HepG2 (cell line): ENCODE data around the gene NDUFA8. TPM values are rescaled to one million over a fixed set of nuclear protein-coding genes. Genes with fewer than 3 reads are reported as not detected.

ENCODE experiments used
- ELF3 ChIP-seq: IDR thresholded peaks from 2 replicates; pipeline ENCODE4 v1.6.1; 2016; ENCODE audit warnings: missing genetic modification reagents, missing compliant biosample characterization
- FOXA3 ChIP-seq: IDR thresholded peaks from 2 replicates; pipeline ENCODE4 v1.6.1; 2016; ENCODE audit warnings: missing genetic modification reagents, missing compliant biosample characterization
- GZF1 ChIP-seq: sonication (generic); formaldehyde crosslinking; IDR thresholded peaks from 2 replicates; pipeline ENCODE4 v1.5.1; 2020; ENCODE audit warnings: mild to moderate bottlenecking, missing genetic modification reagents
- MAFK ChIP-seq, 2 experiments: IDR thresholded peaks in 1 of 2; conservative IDR thresholded peaks in 1 of 2; 2 replicates each; pipeline ENCODE4 v1.6.1; 2011; ENCODE audit warnings: improper control_type of control experiment in 2 of 2, low read length in 2 of 2
- NONO ChIP-seq, 2 experiments: fragments of 450-650 bp in 1 of 2; sonication (generic) in 1 of 2; formaldehyde crosslinking in 1 of 2; IDR thresholded peaks in 1 of 2; conservative IDR thresholded peaks in 1 of 2; 2 replicates each; pipeline versions ENCODE4 v1.6.1 to v1.8.0; 2017 to 2022; ENCODE audit warnings: mild to moderate bottlenecking in 1 of 2, missing genetic modification reagents in 1 of 2, moderate library complexity in 1 of 2
- SALL1 ChIP-seq: sonication (generic); formaldehyde crosslinking; IDR thresholded peaks from 2 replicates; pipeline ENCODE4 v1.8.0; 2022; ENCODE audit warnings: mild to moderate bottlenecking, missing genetic modification reagents
- SOX6 ChIP-seq, 2 experiments: fragments of 450-650 bp in 1 of 2; sonication (generic) in 1 of 2; formaldehyde crosslinking in 1 of 2; IDR thresholded peaks; 2 replicates each; pipeline versions ENCODE4 v1.4.0 to v1.6.1; 2017 to 2020; ENCODE audit warnings: antibody characterized with exemption in 1 of 2, mild to moderate bottlenecking in 1 of 2, missing genetic modification reagents in 1 of 2
- SYNCRIP ChIP-seq: fragments of 200-400 bp; formaldehyde crosslinking; IDR thresholded peaks from 2 replicates; pipeline ENCODE4 v1.6.1; 2018; ENCODE audit warnings: mild to moderate bottlenecking, low read depth, low read length; ENCODE audit not compliant: insufficient read depth
- U2AF1 ChIP-seq: fragments of 200-400 bp; formaldehyde crosslinking; optimal IDR thresholded peaks from 2 replicates; pipeline ENCODE3; 2017; ENCODE audit warnings: mild to moderate bottlenecking, low read depth, low read length
- XRCC5 ChIP-seq: fragments of 200-400 bp; formaldehyde crosslinking; optimal IDR thresholded peaks from 2 replicates; pipeline ENCODE3; 2017; ENCODE audit warnings: mild to moderate bottlenecking, low read length
- ZMYM4 ChIP-seq: sonication (generic); formaldehyde crosslinking; IDR thresholded peaks from 2 replicates; pipeline ENCODE4 v1.8.1; 2023; ENCODE audit warnings: mild to moderate bottlenecking, missing genetic modification reagents
- ZNF121 ChIP-seq: sonication (generic); formaldehyde crosslinking; IDR thresholded peaks from 2 replicates; pipeline ENCODE4 v1.5.0; 2020; ENCODE audit warnings: mild to moderate bottlenecking, missing genetic modification reagents
- ZNF292 ChIP-seq: sonication (generic); formaldehyde crosslinking; IDR thresholded peaks from 2 replicates; pipeline ENCODE4 v1.8.1; 2022; ENCODE audit warnings: mild to moderate bottlenecking, low read depth, missing genetic modification reagents, borderline replicate concordance
- ZNF556 ChIP-seq: sonication (generic); formaldehyde crosslinking; IDR thresholded peaks from 2 replicates; pipeline ENCODE4 v1.4.0; 2020; ENCODE audit warnings: mild to moderate bottlenecking, missing genetic modification reagents, borderline replicate concordance
- ZNF777 ChIP-seq: sonication (generic); formaldehyde crosslinking; IDR thresholded peaks from 2 replicates; pipeline ENCODE4 v1.4.0; 2020; ENCODE audit warnings: missing genetic modification reagents
- polyA plus RNA-seq, 8 experiments: library from polyadenylated mRNA; depleted of rRNA in 3 of 8; stranded (reverse) in 7 of 8; unstranded in 1 of 8; fragments of >200 nt; fragmentation: Illumina TruSeq in 4 of 8; extraction: Trizol in 4 of 8; gene quantifications; 2 replicates each; pipeline versions ENCODE4 v1.2.1 to v1.2.3, GENCODE V29; 2011 to 2016; ENCODE audit warnings: low read depth in 4 of 8, missing spikeins in 1 of 8, mixed read lengths in 1 of 8; ENCODE audit not compliant: insufficient read depth in 1 of 8
- total RNA-seq, 5 experiments: library from RNA; depleted of rRNA; stranded (reverse); fragments of >200 nt; fragmentation: Illumina TruSeq; extraction: Trizol; gene quantifications; 2 replicates each; pipeline ENCODE4 v1.2.3, GENCODE V29; 2016; ENCODE audit warnings: low read depth in 1 of 5
- TF ChIP-seq, protein P1 (sequence below): sonication (generic); formaldehyde crosslinking; IDR thresholded peaks from 2 replicates; pipeline ENCODE4; 2020; ENCODE audit warnings: missing genetic modification reagents, mild to moderate bottlenecking, borderline replicate concordance
- TF ChIP-seq, protein P2 (sequence below): IDR thresholded peaks from 2 replicates; pipeline ENCODE4 v1.6.1; 2012; ENCODE audit warnings: inconsistent platforms
- TF ChIP-seq, protein P3 (sequence below): sonication (generic); formaldehyde crosslinking; IDR thresholded peaks from 2 replicates; pipeline ENCODE4 v1.5.0; 2020; ENCODE audit warnings: missing genetic modification reagents
- TF ChIP-seq, protein P4 (sequence below): sonication (generic); formaldehyde crosslinking; IDR thresholded peaks from 2 replicates; pipeline ENCODE4 v1.8.0; 2022; ENCODE audit warnings: mild to moderate bottlenecking, missing genetic modification reagents; ENCODE audit not compliant: insufficient replicate concordance
- TF ChIP-seq, protein P5 (sequence below): sonication (generic); formaldehyde crosslinking; IDR thresholded peaks from 2 replicates; pipeline ENCODE4 v1.5.1; 2020; ENCODE audit warnings: mild to moderate bottlenecking, moderate library complexity, missing genetic modification reagents

NDUFA8 gene
- total and polyA plus RNA-seq, 2 of the 13 experiments (the other 11 are each of a cell fraction or from before 2014, with no cell fraction given): 68.6 to 71.7 TPM

DNA sequence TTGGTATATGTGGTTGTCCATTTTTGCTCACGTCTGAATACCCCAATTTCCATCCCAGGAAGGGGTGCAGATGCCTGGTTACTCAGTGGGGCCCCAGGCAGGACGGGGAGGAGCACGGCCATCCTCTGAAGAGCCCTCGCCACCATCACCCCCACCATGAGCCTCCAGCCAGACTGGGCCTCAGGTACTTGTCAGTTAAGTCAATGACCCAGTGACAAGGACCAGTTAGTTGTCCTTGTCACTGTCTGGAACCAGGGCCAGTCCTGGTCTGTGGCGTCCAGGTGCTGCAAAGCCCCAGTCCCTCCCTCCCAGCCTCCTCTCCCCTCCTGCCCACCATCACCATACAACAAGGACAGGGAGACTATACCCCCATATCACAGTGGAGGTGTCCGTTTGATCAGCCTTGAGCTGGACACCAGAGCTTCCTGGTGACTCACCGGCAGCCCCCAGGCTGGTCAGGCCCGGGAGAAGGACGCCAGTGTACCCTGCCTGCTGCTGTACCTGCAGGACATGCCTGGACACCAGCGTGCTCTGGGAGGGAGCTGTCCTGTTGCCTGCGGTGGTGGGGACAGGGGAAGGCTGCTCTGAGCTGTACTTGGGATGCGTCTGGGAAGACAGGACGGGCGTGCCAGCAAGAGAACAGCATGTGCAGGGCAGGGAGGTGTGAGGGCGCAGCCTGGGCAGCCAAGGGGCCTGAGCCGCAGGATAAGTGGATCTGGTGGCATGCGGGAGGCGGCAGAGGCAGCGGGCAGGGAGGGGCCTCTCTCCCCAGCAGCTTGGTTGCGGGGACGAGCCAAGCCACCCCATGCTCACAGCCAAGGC lies 33.9 kb downstream of the NDUFA8 start (continued):
- TF ChIP-seq, protein P1, sequence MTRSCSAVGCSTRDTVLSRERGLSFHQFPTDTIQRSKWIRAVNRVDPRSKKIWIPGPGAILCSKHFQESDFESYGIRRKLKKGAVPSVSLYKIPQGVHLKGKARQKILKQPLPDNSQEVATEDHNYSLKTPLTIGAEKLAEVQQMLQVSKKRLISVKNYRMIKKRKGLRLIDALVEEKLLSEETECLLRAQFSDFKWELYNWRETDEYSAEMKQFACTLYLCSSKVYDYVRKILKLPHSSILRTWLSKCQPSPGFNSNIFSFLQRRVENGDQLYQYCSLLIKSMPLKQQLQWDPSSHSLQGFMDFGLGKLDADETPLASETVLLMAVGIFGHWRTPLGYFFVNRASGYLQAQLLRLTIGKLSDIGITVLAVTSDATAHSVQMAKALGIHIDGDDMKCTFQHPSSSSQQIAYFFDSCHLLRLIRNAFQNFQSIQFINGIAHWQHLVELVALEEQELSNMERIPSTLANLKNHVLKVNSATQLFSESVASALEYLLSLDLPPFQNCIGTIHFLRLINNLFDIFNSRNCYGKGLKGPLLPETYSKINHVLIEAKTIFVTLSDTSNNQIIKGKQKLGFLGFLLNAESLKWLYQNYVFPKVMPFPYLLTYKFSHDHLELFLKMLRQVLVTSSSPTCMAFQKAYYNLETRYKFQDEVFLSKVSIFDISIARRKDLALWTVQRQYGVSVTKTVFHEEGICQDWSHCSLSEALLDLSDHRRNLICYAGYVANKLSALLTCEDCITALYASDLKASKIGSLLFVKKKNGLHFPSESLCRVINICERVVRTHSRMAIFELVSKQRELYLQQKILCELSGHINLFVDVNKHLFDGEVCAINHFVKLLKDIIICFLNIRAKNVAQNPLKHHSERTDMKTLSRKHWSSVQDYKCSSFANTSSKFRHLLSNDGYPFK (CRISPR knock-in tag): 0 out of 2 replicates have a peak, but pooled peaks have one; percentile 31
- TF ChIP-seq NONO (IDR thresholded peaks at IDR 0.05): no peak
- TF ChIP-seq NONO (CRISPR knock-in tag; conservative IDR thresholded peaks at IDR 0.05): no peak
- TF ChIP-seq ZNF121 (CRISPR knock-in tag): peak; percentile 42; the same call in 1 of the 2 replicates
- TF ChIP-seq U2AF1: peak; percentile 30
- TF ChIP-seq, protein P2, sequence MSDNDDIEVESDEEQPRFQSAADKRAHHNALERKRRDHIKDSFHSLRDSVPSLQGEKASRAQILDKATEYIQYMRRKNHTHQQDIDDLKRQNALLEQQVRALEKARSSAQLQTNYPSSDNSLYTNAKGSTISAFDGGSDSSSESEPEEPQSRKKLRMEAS: peak; percentile 64
- TF ChIP-seq, protein P3, sequence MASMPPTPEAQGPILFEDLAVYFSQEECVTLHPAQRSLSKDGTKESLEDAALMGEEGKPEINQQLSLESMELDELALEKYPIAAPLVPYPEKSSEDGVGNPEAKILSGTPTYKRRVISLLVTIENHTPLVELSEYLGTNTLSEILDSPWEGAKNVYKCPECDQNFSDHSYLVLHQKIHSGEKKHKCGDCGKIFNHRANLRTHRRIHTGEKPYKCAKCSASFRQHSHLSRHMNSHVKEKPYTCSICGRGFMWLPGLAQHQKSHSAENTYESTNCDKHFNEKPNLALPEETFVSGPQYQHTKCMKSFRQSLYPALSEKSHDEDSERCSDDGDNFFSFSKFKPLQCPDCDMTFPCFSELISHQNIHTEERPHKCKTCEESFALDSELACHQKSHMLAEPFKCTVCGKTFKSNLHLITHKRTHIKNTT: no peak
- TF ChIP-seq FOXA3 (CRISPR knock-in tag): peak; percentile 30; the same call in 1 of the 2 replicates
- no peak for TF ChIP-seq GZF1 (CRISPR knock-in tag)
- no peak for TF ChIP-seq ZNF556 (CRISPR knock-in tag)
- peak; percentile 74 for TF ChIP-seq ELF3 (CRISPR knock-in tag)
- TF ChIP-seq MAFK (conservative IDR thresholded peaks at IDR 0.05 in 1 of 2, IDR thresholded peaks at IDR 0.05 in 1 of 2; ENCODE audit: low read length in 2 of 2): no peak
- TF ChIP-seq ZMYM4 (CRISPR knock-in tag): 0 out of 2 replicates have a peak, but pooled peaks have one; percentile 16
- no peak for TF ChIP-seq SOX6 (IDR thresholded peaks at IDR 0.05)
- no peak for TF ChIP-seq SOX6 (CRISPR knock-in tag; IDR thresholded peaks at IDR 0.05)
- TF ChIP-seq XRCC5: peak; percentile 4
- TF ChIP-seq SYNCRIP: no peak
- TF ChIP-seq ZNF777: peak; percentile 29; the same call in 1 of the 2 replicates
- TF ChIP-seq, protein P4, sequence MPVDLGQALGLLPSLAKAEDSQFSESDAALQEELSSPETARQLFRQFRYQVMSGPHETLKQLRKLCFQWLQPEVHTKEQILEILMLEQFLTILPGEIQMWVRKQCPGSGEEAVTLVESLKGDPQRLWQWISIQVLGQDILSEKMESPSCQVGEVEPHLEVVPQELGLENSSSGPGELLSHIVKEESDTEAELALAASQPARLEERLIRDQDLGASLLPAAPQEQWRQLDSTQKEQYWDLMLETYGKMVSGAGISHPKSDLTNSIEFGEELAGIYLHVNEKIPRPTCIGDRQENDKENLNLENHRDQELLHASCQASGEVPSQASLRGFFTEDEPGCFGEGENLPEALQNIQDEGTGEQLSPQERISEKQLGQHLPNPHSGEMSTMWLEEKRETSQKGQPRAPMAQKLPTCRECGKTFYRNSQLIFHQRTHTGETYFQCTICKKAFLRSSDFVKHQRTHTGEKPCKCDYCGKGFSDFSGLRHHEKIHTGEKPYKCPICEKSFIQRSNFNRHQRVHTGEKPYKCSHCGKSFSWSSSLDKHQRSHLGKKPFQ: peak; percentile 54
- peak; percentile 77; the same call in 1 of the 2 replicates for TF ChIP-seq ZNF292 (CRISPR knock-in tag)
- TF ChIP-seq SALL1 (CRISPR knock-in tag): peak; percentile 50; the same call in 1 of the 2 replicates
- TF ChIP-seq, protein P5, sequence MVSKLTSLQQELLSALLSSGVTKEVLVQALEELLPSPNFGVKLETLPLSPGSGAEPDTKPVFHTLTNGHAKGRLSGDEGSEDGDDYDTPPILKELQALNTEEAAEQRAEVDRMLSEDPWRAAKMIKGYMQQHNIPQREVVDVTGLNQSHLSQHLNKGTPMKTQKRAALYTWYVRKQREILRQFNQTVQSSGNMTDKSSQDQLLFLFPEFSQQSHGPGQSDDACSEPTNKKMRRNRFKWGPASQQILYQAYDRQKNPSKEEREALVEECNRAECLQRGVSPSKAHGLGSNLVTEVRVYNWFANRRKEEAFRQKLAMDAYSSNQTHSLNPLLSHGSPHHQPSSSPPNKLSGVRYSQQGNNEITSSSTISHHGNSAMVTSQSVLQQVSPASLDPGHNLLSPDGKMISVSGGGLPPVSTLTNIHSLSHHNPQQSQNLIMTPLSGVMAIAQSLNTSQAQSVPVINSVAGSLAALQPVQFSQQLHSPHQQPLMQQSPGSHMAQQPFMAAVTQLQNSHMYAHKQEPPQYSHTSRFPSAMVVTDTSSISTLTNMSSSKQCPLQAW (CRISPR knock-in tag): peak; percentile 19; the same call in 1 of the 2 replicates
